ENCODE data around the gene RSAD1.
"Not testable (repeated sequence)": the region's sequence is repeated elsewhere in the genome, so short reads cannot be mapped to it uniquely, and the experiment has no call there.

The RSAD1 gene

DNA sequence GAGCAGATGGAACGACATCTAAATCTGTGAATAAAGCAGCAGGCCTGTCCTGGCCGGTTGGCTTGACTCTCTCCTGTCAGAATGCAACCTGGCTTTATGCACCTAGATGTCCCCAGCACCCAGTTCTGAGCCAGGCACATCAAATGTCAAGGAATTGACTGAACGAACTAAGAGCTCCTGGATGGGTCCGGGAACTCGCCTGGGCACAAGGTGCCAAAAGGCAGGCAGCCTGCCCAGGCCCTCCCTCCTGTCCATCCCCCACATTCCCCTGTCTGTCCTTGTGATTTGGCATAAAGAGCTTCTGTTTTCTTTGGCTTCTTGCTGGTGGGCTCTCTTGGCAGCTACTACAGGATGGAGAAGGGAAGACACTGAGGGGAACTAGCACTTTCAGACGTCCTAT is 4.1 kb upstream of the RSAD1 start:
- DNase-seq = no peak

DNA sequence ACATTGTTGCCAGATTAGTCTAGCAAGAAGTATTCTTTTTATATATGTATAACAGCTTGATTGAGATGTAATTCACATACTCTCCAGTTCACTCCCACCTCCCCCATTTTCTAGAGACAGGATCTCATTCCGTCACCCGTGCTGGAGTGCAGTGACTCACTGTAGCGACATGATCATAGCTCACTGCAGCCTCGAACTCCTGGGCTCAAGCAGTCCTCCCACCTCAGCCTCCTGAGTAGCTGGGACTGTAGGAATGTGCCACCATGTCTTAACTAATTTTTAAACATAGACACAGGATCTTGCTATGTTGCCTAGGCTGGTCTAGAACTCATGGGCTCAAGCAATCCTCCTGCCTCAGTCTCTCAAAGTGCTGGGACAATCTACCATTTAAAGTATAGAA is 3.3 kb upstream of the RSAD1 start:
- no peak for DNase-seq

DNA sequence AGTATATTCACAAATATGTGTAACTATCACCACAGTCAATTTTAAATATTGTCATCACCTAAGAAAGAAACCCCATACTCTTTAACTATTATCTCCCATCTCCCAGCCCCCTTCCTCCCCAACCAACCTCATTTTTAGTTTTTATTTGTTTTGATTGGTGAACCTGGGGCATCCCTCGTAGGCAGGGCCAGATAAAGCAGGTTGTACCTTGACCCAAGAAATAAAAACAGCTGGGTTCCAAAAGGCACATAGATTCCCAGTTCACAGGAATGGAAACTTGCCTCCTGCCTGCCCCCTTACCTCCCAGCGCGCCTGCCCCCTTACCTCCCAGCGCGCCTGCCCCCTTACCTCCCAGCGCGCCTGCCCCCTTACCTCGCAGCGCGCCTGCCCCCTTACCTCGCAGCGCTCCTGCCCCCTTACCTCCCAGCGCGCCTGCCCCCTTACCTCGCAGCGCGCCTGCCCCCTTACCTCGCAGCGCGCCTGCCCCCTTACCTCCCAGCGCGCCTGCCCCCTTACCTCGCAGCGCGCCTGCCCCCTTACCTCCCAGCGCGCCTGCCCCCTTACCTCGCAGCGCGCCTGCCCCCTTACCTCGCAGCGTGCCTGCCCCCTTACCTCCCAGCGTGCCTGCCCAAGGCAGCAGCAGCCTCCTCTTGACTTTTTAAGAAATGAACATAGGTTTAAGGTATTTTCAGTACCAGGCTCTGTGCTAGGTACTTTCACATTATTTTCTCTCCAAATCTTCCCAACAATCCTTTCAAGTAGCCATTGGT is 2.7 kb upstream of the RSAD1 start:
- DNase-seq = not testable (repeated sequence)

DNA sequence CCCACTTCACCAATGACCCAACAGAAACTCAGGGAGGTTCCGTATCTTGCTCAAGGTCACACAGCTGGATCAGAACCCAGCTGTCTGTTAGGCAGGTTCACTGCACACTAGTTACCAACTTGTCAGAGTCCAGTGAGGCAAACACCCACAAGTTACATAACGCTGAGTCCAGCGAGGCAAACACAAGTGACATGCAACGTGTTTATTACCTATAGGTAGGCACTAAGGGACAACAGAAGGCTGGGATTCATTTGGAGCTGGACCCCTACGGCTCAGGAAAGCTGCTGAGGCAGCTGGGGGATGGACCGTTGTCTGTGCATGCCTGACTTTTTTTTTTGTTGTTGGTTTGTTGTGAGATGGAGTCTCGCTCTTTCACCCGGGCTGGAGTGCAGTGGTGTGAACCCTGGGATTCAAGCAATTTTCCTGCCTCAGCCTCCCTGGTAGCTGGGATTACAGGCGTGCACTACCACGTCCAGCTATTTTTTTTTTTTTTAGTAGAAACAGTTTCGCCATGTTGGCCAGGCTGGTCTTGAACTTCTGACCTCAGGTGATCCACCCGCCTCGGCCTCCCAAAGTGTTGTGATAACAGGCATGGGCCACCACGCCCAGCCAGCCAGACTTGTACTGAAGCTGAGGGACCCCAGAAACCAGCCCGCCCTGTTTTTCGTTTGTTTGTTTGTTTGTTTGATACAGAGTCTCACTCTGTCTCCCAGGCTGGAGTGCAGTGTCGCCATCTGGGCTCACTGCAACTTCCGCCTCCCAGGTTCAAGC is 1.9 kb upstream of the RSAD1 start:
- DNase-seq = no peak

DNA sequence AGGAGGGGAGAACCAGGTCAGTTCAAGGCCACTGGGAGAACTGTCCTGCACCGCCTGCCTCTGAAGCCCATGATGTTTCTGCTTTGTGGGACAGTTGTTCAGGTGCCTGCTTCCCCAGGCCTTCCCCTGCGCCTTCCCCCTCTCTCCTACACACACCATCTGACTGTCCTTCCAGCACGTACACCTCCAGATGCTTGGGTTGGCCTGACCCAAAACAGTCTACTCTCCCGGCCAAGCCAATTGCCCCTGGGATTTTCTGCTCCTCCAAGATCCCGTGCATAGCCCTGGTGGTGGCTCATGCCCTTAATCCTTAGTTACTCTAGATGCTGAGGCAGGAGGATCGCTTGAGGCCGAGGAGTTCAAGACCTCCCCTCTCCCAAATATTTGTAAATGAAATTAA is 684 bp upstream of the RSAD1 start:
- no peak for DNase-seq

DNA sequence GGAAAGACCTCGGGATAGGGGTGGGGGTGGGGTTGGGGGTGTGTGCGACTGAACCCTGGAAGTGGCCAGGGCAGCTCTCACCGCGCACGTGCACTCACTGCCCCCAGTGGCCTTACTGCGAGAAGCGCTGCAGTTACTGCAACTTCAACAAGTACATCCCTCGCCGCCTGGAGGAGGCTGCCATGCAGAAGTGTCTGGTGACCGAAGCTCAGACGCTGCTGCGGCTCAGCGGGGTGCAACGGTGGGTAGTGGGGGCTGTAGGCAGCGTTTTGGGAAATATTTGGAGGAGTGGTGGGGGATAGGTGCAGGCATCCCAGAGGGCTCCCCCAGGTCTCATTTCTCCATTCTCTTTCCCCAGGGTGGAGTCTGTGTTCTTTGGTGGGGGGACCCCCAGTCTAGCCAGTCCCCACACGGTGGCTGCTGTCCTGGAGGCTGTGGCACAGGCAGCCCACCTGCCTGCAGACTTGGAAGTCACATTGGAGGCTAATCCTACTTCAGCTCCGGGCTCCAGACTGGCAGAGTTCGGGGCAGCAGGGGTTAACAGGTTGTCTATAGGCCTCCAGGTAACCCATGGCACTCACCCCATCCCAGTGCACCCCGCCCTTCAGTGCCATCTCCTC is 972 bp downstream of the RSAD1 start:
- peak; percentile 70 for DNase-seq

DNA sequence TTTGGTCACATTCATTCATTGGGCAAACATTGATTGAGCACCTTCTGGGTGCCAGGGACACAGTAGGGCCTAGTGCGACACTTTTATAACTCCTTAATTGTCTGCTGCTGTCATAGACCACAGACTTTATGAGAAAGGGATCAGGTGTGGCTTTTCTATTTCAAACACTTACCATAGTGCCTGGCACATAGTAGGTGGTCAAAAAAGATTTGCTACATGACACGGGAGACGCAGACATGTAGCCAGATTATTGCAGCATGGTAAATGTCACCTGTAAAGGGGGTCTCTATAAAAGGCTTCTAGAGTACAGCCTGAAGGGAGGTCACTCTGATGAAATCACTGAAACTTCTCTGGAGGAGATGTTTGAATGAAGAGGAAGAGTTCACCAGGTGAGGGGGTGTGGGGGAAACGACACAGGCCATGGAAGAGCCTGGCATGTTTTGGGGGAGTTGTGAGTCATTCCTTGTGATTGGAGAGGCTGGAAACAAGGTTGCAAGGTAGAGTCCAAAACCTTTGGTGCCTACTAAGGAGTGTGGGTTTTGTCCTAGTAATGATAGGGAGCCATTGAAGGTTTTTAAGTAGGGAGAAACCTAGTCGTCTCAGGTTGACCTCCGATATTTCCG is 1.6 kb downstream of the RSAD1 start:
- no peak for DNase-seq

DNA sequence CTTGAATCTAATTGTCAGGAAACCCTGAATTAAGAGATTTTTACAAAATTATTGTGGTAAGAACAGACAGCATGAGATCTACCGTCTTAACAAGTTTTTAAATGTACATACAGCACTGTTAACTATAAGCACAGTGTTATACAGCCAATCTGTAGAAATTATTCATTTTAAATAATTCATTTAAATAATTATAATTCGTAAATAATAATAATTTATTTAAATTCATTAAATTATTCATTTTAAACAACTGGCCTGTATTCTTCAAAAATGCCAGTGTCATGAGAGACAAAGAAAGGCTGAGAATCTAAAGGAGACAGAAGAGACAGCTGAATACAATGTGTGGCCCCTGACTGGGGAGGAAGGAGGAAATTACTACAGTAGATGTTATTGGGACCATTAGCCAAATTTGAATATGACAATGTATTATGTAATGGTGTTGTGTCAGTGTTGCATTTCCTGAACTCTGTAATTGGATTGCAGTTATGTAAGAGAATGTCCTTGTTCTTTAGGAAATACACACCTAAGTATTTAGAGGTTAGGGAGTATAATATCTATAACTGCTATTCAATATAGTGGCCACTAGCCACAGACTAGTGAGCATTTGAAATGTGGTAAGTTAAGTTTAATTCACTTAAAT is 2.3 kb downstream of the RSAD1 start:
- DNase-seq = no peak

DNA sequence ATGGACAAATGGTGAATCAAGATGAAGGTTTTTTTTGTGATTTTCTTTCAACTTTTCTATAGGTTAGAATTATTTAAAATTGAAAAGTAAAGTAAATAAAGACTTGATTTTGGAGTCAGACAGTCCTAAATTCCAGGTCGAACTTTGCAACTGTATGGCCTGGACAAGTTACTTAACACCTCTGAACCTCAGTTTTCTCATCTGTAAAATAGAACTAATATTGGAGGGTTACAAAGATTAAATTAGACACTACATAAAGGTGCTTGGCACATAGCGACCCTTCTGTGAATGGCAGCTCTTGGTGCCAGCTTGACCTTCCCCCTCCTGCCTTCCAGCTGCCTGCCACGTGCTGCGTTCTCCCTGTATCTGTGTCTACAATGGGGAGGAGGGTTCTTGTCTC is 3.0 kb downstream of the RSAD1 start:
- no peak for DNase-seq

DNA sequence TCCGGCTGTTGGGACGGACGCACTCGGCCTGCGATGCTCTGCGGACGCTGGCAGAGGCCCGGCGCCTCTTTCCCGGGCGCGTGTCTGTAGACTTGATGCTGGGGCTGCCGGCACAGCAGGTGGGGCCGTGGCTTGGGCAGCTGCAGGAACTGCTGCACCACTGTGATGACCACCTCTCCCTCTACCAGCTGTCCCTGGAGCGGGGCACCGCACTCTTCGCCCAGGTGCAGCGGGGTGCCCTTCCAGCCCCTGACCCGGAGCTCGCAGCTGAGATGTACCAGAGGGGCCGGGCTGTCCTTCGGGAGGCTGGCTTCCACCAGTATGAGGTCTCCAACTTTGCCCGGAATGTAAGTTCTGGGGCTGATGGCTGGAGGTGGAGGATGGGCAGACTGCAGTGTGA is 3.5 kb downstream of the RSAD1 start:
- DNase-seq = no peak

DNA sequence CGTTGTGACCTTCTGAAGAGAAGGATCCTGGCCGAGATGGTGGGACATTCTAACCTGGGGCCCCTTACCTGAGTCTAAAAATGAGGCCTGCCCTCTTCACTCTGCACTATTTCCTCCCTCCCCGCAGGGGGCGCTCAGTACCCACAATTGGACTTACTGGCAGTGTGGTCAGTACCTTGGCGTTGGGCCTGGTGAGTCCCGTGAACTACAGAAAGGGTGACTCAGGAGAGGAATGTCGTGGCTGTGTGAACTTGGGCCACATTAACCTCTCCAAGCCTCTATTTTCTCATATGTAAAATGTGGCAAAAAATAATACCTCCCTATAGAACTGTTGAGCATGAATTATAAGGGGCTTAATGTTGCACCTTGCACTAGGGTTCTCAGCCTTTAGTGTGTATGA is 3.9 kb downstream of the RSAD1 start:
- DNase-seq = peak; percentile 56

DNA sequence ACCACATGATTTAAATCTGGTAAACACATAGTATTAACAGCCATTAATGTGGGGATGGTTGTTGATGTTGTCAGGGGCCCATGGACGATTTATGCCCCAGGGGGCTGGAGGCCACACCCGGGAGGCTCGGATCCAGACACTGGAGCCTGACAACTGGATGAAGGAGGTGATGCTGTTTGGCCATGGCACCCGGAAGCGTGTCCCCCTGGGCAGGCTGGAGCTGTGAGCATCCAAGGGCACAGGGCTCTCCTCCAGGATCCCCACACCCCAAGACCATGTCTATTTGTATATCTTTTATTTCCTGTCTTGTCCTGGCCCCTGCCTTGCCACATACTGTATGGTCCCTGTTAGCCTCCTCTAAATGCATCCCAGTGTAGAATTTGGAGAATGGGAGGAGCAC is 4.6 kb downstream of the RSAD1 start:
- DNase-seq = no peak

DNA sequence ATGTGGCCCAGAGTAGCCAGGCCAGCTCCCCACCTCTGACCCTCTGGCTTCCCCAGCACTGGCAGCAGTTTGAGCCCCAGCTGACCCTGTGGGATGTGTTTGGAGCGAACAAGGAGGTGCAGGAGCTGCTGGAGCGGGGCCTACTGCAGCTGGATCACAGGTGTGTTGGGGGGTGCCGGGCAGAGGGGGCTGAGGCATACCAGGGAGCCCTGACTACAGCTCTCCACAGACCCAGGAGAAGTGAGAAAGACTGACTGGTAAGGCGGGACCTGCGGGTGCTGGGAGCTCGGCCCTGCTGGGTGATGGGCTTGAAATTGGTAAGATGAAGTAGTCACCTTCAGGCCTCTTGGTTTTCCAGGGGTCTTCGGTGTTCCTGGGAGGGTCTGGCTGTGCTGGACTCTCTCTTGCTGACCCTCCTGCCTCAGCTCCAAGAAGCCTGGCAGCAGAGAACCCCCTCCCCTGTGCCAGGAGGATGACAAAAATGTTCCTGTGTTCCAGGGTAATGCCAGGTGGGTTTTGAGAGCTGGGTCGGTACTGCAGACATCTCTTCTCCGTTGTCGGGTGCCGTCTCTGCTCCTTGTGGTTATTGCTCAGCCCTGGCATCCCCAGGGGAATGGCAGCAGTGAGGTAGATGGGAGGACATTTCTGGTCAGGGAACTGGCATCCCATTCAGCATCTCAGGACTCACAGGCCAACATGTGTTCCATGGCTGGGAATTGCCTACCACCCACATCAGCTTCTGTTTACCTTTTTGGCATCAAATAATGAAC is 5.9 kb downstream of the RSAD1 start:
- DNase-seq = no peak

DNA sequence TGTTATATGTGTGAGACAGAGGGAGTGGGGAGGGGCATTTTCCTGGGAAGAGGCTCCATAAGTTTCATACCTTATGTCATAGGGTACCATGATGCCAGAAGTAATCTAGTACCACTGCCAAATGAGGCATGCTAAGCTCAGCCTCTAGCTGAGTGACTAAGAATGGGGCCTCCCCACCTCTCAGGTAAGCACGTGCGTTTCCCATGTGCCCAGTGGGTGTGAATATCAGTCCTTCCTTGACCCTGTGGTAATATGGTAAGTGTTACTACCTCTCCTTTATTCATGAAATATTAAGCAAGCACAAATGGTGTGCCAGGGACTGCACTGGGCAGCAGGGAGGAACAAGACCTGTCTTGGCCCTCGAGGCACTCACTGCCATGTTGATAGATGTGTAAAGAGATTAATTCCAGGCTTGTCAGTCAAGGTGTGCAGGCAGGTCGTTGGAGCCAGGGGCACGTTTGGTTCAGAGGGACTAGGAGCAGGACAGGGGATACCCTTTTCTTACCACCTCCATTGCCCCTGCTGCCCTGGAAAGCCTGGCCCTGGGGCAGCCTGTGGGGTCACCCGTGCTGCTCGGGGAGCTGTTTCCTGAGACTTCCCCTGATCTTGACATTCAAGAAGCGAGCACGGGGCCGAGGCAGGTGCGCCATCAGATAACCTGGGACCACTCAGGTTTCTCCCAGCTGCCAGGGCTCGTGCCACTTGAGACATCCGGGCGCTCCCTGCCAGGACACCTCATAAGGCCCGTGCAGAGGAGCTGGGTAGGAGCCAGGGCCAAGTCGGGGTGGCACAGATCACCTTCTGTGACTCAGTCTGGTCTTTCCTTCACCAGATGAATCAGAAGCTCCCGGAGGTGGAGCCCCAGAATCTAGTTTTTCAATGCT is 8.8 kb downstream of the RSAD1 start:
- DNase-seq = no peak

DNA sequence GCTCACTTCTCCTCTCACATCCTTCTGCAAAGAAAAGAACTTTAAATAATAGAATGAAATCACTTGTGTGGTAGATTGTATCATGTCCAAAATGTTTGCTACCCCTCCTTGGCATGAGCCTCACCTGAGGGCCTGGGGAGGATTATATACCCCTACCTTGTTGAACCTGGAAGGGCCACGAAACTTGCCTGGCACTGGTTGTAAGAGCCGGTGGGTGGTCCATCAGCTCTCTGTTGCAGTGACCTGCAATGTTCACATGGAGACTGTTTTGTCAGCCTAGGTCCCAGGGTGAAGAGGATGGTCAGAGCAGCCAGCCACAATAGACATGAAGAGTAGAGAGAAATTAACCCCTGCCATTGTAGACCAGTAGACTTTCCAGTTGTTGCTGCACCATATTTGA is 10.2 kb downstream of the RSAD1 start:
- no peak for DNase-seq

DNA sequence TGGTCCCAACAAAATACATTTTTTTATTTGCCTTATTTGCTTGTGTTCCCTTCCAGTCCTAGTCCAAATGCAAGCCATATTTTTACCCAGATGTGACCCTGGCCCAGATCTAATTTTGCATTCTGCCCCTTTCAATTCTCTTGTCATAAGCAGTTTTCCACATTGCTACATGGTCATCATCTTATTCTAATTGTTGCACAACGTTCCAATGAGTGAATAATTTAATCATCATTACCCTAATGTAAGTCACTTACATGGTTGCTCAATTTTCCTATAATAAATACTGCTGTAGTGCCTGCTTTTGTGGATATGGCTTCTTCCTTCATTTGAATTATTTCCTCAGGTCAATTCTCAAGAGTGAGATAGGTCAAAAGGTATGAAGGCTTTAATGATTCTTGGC is 12.8 kb downstream of the RSAD1 start:
- DNase-seq = no peak

DNA sequence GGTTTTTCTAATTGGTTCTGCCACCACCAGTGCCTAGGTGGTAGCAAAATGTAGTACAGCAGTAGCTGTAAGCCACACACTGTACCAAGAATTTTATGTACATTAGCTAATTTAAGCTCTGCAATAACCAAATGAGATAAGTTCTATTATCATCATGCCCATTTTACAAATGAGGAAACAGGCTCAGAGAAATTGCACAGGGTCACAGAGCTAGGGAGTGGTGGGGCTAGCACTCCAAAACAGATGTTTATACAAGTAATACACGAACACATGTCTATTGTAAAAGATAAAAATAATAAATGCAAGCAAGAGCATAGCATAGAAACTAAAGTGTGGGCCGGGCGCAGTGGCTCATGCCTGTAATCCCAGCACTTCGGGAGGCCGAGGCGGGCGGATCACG is 13.6 kb downstream of the RSAD1 start:
- DNase-seq = no peak

DNA sequence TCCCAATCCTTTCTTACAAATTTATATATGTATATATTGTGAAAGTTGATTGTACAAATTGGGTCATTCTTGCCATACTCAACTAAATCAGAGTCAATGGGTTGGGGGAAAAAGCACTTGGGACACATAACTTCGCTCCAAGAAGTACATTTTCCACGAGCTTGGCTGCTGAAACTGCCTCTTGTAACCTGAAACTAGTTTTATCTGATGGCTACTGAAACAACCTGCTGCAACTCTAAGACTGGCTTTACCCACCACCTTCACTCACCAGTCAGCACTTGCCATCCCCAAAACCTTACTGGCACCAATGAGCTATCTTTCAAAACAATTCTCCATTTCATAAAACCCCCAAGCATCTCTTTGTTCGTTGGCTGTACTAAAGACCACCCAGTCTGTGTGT is 15.1 kb downstream of the RSAD1 start:
- DNase-seq = no peak

DNA sequence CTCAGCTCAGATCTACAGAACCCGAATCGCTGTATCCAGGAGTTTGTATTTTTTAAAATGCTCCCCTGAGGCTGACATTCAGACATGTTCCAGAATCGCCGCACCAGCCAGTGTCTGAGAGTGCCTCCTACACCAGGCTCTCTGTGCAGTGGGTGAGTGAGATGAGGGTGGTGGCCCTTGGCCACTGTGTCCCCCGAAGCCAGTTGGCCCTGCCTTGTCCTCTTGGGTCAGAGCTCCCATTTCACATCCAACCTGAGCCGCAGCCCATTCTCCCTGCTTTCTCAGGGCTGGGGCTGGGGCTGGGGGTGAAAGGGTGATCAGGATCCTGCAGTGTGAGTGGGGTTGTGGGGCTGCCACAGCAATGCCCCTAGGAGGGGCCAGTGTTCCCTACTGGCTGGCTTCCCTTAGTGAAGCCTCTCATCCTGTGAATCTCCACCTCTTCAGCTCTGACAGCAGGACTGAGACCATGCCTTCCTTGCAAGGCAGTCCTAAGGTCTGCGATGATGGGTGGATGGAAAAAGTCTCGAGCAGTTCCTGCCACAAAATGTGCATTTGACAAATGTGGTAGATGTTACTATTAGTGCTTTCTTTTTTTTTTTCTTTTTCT is 16.7 kb downstream of the RSAD1 start:
- DNase-seq = no peak

DNA sequence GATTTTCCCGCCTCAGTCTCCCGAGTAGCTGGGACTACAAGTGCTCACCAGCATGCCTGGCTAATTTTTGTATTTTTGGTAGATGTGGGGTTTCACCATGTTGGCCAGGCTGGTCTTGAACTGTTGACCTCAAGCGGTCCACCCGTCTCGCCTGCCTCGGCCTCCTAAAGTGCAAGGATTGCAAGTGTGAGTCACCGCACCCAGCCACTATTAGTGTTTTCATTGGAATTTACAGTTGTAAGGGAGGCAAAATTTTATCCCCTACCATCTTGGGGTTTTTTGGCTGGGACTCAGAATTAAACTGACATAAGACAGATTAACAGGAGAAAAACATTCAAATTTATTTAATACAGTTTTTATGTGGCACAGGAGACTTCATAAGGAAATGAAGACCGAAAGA is 17.3 kb downstream of the RSAD1 start:
- no peak for DNase-seq

All from NCI-H526 treated with DMSO at 0.1 percent for 48 hours (cell line).